CD4-positive, alpha-beta T cell treated with Interleukin-17A for 4 hours (primary cell): ENCODE results near the gene AMN.

Source experiments
- DNase-seq: peaks from one replicate; pipeline ENCODE4 v3.0.0-alpha.2; 2020; ENCODE audit warnings: mixed read lengths

AMN gene

GRCh38 chr14:102899516-102899900, 23.0 kb upstream of the AMN start:
- DNase-seq: no peak

- DNase-seq: peak; percentile 30
These were observed 21.6 kb upstream of the AMN start for GRCh38 chr14:102900631-102901571.

- DNase-seq: no peak
These were observed 20.8 kb upstream of the AMN start for GRCh38 chr14:102901633-102902032.

GRCh38 chr14:102902086-102902485, 20.4 kb upstream of the AMN start:
- DNase-seq: no peak

- DNase-seq: no peak
These were observed 19.8 kb upstream of the AMN start for GRCh38 chr14:102902523-102903247.

GRCh38 chr14:102903248-102903888, 19.1 kb upstream of the AMN start:
- DNase-seq: no peak

GRCh38 chr14:102903889-102904512, 18.5 kb upstream of the AMN start:
- no peak for DNase-seq

GRCh38 chr14:102905116-102906108, 17.1 kb upstream of the AMN start:
- DNase-seq: no peak

- DNase-seq: no peak
These were observed 15.7 kb upstream of the AMN start for GRCh38 chr14:102906616-102907302.

GRCh38 chr14:102907303-102907844, 15.1 kb upstream of the AMN start:
- no peak for DNase-seq

- DNase-seq: no peak
These were observed 14.3 kb upstream of the AMN start for GRCh38 chr14:102907980-102908730.

- no peak for DNase-seq
These were observed 13.6 kb upstream of the AMN start for GRCh38 chr14:102908766-102909455.

- no peak for DNase-seq
These were observed 13.0 kb upstream of the AMN start for GRCh38 chr14:102909462-102909861.

GRCh38 chr14:102909911-102910310, 12.6 kb upstream of the AMN start:
- no peak for DNase-seq

- DNase-seq: no peak
These were observed 12.0 kb upstream of the AMN start for GRCh38 chr14:102910442-102910841.

- no peak for DNase-seq
These were observed 10.9 kb upstream of the AMN start for GRCh38 chr14:102911541-102911951.

GRCh38 chr14:102911991-102912761, 10.3 kb upstream of the AMN start:
- no peak for DNase-seq
